Measurements from ENCODE around the gene CST1.

DNA sequence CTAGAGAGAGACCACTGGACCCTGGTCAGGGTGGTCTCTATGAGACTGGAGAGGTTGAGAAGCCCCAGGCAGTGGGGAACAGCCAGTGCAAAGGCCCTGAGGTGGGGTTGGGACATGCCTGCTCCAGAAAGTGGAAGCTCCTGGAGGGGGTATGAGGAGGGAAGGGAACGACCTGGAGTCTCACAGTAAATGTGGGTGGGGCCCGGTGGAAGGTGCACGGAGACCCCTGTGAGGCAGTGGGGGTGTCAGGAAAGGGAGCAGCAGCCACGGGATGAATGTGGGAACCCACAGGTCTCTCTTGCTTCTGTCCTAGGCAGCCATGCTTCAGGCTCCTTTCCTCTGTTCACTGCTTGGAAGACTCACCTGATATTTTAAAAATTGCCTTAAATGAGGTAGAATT, 1.3 kb upstream of the CST1 start:
- TF ChIP-seq, protein P1, sequence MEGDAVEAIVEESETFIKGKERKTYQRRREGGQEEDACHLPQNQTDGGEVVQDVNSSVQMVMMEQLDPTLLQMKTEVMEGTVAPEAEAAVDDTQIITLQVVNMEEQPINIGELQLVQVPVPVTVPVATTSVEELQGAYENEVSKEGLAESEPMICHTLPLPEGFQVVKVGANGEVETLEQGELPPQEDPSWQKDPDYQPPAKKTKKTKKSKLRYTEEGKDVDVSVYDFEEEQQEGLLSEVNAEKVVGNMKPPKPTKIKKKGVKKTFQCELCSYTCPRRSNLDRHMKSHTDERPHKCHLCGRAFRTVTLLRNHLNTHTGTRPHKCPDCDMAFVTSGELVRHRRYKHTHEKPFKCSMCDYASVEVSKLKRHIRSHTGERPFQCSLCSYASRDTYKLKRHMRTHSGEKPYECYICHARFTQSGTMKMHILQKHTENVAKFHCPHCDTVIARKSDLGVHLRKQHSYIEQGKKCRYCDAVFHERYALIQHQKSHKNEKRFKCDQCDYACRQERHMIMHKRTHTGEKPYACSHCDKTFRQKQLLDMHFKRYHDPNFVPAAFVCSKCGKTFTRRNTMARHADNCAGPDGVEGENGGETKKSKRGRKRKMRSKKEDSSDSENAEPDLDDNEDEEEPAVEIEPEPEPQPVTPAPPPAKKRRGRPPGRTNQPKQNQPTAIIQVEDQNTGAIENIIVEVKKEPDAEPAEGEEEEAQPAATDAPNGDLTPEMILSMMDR (conservative IDR thresholded peaks at IDR 0.05; ENCODE audit: low read length), result no peak
- no peak for TF ChIP-seq EZH2phosphoT487 (IDR thresholded peaks at IDR 0.05; ENCODE audit: borderline replicate concordance, low read depth, low read length)
